HCT116 (cell line): ENCODE data around the gene C4BPB. TPM values are rescaled to one million over a fixed set of nuclear protein-coding genes. Genes with fewer than 3 reads are reported as not detected.

Experiments used
- ATAC-seq: fragments of 200-7000 bp; cut with Tn5 transposase; 2 replicates; pipeline ENCODE4 v1.9.1; 2020; ENCODE audit warnings: mild to moderate bottlenecking, moderate library complexity
- BruUV-seq: library from RNA; stranded (reverse); fragments of 400-500 nt; replicated peaks from 2 replicates; lab custom pipeline; 2021; lab: Mats Ljungman, UMichigan
- CTCF ChIA-PET: fragments of 300-600 bp; sonication (Branson Sonifier 250); formaldehyde crosslinking; loops from one replicate; lab custom pipeline; 2021; ENCODE audit warnings: antibody characterized with exemption; lab: Charles Lee
- POLR2A ChIA-PET: fragments of 300-600, 350-600 bp; sonication (Branson Sonifier 250); formaldehyde crosslinking; loops from one replicate; lab custom pipeline; 2021; ENCODE audit warnings: antibody characterized with exemption; lab: Charles Lee
- RAD21 ChIA-PET, 2 experiments: fragments of 300-600 bp; sonication (Branson Sonifier 250); formaldehyde crosslinking; loops; one replicate each; lab custom pipeline; 2023; ENCODE audit warnings: low total read pairs in 2 of 2; ENCODE audit not compliant: uncharacterized antibody in 2 of 2, unreplicated experiment in 2 of 2, low non-redundant PET in 1 of 2; lab: Charles Lee
- DNase-seq: peaks from one replicate; pipeline ENCODE4 v3.0.0-alpha.2; 2010; ENCODE audit warnings: low read depth, low spot score
- H2AFZ ChIP-seq: fragments of 200-600 bp; shearing (Covaris generic), sonication (generic); 2 replicates; pipeline ENCODE4 v1.6.1; 2017; ENCODE audit warnings: low read depth, mixed run types, mixed read lengths, antibody characterized with exemption, low read length; ENCODE audit not compliant: poor library complexity, severe bottlenecking
- H3K27ac ChIP-seq: 2 replicates; pipeline ENCODE4 v1.5.1; 2012; ENCODE audit warnings: low read depth, low read length
- H3K27me3 ChIP-seq: fragments of 200-600 bp; sonication (generic); 2 replicates; pipeline ENCODE4 v1.6.1; 2016; ENCODE audit warnings: mixed run types, low read length, mixed read lengths; ENCODE audit not compliant: insufficient read depth
- H3K36me3 ChIP-seq, 2 experiments: fragments of 200-500 bp in 1 of 2; fragments of 200-600 bp in 1 of 2; sonication (Bioruptor generic) in 1 of 2; sonication (generic) in 1 of 2; 2 replicates each; pipeline versions ENCODE4 v1.5.1 to v1.6.1; 2014 to 2016; ENCODE audit warnings: low read length in 2 of 2, inconsistent platforms in 1 of 2, mixed read lengths in 1 of 2, mixed run types in 1 of 2; ENCODE audit not compliant: insufficient read depth in 2 of 2, control insufficient read depth in 1 of 2
- H3K4me1 ChIP-seq, 2 experiments: fragments of 200-600 bp in 1 of 2; sonication (generic) in 1 of 2; 2 replicates each; pipeline versions ENCODE4 v1.5.1 to v1.6.1; 2012 to 2017; ENCODE audit warnings: low read length in 2 of 2, inconsistent platforms in 1 of 2, mild to moderate bottlenecking in 1 of 2, mixed read lengths in 1 of 2, mixed run types in 1 of 2, moderate library complexity in 1 of 2; ENCODE audit not compliant: insufficient read depth in 2 of 2, control insufficient read depth in 1 of 2
- H3K4me2 ChIP-seq: fragments of 200-600 bp; sonication (generic); 2 replicates; pipeline ENCODE4 v1.6.1; 2017; ENCODE audit warnings: mixed run types, low read length, mixed read lengths
- H3K4me3 ChIP-seq, 2 experiments: fragments of 200-600 bp in 1 of 2; sonication (generic) in 1 of 2; replicated peaks in 1 of 2; 2 replicates each; pipeline ENCODE4 v1.5.1; 2011 to 2016; ENCODE audit warnings: low read length in 2 of 2, control low read depth in 1 of 2, low read depth in 1 of 2, mild to moderate bottlenecking in 1 of 2, mixed read lengths in 1 of 2, mixed run types in 1 of 2
- H3K79me2 ChIP-seq: fragments of 200-600 bp; sonication (generic); 2 replicates; pipeline ENCODE4 v1.6.1; 2017; ENCODE audit warnings: mild to moderate bottlenecking, mixed run types, low read length, moderate library complexity, mixed read lengths; ENCODE audit not compliant: insufficient read depth
- H3K9ac ChIP-seq: fragments of 200-600 bp; sonication (generic); 2 replicates; pipeline ENCODE4 v1.6.1; 2016; ENCODE audit warnings: low read length, mixed read lengths
- H3K9me2 ChIP-seq: fragments of 200-600 bp; sonication (generic), shearing (Covaris generic); 2 replicates; pipeline ENCODE4 v1.6.1; 2017; ENCODE audit warnings: mixed run types, mild to moderate bottlenecking, moderate library complexity; ENCODE audit not compliant: insufficient read depth
- H3K9me3 ChIP-seq, 2 experiments: fragments of 200-500 bp in 1 of 2; fragments of 200-600 bp in 1 of 2; sonication (Bioruptor generic) in 1 of 2; sonication (generic) in 1 of 2; 2 replicates each; pipeline ENCODE4 v1.6.1; 2014 to 2017; ENCODE audit warnings: low read length in 2 of 2, mixed read lengths in 2 of 2, inconsistent platforms in 1 of 2, low read depth in 1 of 2, mild to moderate bottlenecking in 1 of 2, mixed run types in 1 of 2, moderate library complexity in 1 of 2; ENCODE audit not compliant: control insufficient read depth in 1 of 2, insufficient read depth in 1 of 2
- H4K20me1 ChIP-seq: fragments of 200-600 bp; sonication (generic), shearing (Covaris generic); 2 replicates; pipeline ENCODE4 v1.6.1; 2017; ENCODE audit warnings: mixed run types, mild to moderate bottlenecking, moderate library complexity; ENCODE audit not compliant: insufficient read depth
- CEBPB ChIP-seq: IDR thresholded peaks from 2 replicates; pipeline ENCODE4 v1.6.1; 2012; ENCODE audit warnings: low read depth
- EGR1 ChIP-seq: IDR thresholded peaks from 2 replicates; pipeline ENCODE4 v1.6.1; 2012; ENCODE audit warnings: low read depth
- ELF1 ChIP-seq: IDR thresholded peaks from 2 replicates; pipeline ENCODE4 v1.6.1; 2012; ENCODE audit warnings: low read depth, borderline replicate concordance
- POLR2AphosphoS5 ChIP-seq: IDR thresholded peaks from 2 replicates; pipeline ENCODE4 v1.6.1; 2011; ENCODE audit warnings: mild to moderate bottlenecking, low read depth, low read length, moderate library complexity
- RAD21 ChIP-seq: IDR thresholded peaks from 2 replicates; pipeline ENCODE4 v1.6.1; 2012; ENCODE audit warnings: low read depth, mild to moderate bottlenecking
- SRF ChIP-seq: IDR thresholded peaks from 2 replicates; pipeline ENCODE4 v1.6.1; 2012; ENCODE audit warnings: low read depth
- TCF7L2 ChIP-seq: IDR thresholded peaks from 2 replicates; pipeline ENCODE4 v1.7.0; 2011; ENCODE audit warnings: borderline replicate concordance, inconsistent platforms; ENCODE audit not compliant: insufficient read depth, insufficient read length; ENCODE audit errors: extremely low read depth
- ZFX ChIP-seq: fragments of 450-650 bp; IDR thresholded peaks from 2 replicates; pipeline ENCODE4 v1.6.1; 2017
- intact Hi-C: fragments of 100-400 bp; cut with micrococcal nuclease; formaldehyde crosslinking; loops from 2 replicates; pipeline ENCODE4 v1.10.0; 2022
- total RNA-seq: library from RNA; stranded (reverse); gene quantifications from one replicate; pipeline ENCODE4 v1.2.1, GENCODE V29; 2021; ENCODE audit not compliant: unreplicated experiment
- TF ChIP-seq, protein P1 (sequence below): IDR thresholded peaks from 2 replicates; pipeline ENCODE4 v1.6.1; 2012
- TF ChIP-seq, protein P2 (sequence below): IDR thresholded peaks from 2 replicates; pipeline ENCODE4 v1.6.1; 2012
- TF ChIP-seq, protein P3 (sequence below), 3 experiments: fragments of 200-600 bp in 1 of 3; sonication (generic) in 1 of 3; IDR thresholded peaks in 2 of 3; conservative IDR thresholded peaks in 1 of 3; 2 replicates each; pipeline ENCODE4 v1.5.1; 2012 to 2017; ENCODE audit warnings: low read depth in 2 of 3, low read length in 2 of 3, antibody characterized with exemption in 1 of 3, borderline replicate concordance in 1 of 3, control low read depth in 1 of 3, mild to moderate bottlenecking in 1 of 3, mixed read lengths in 1 of 3, mixed run types in 1 of 3, moderate library complexity in 1 of 3; ENCODE audit not compliant: insufficient read depth in 1 of 3

C4BPB gene
- total RNA-seq, 1 experiment from 2014 or later = not detected

DNA sequence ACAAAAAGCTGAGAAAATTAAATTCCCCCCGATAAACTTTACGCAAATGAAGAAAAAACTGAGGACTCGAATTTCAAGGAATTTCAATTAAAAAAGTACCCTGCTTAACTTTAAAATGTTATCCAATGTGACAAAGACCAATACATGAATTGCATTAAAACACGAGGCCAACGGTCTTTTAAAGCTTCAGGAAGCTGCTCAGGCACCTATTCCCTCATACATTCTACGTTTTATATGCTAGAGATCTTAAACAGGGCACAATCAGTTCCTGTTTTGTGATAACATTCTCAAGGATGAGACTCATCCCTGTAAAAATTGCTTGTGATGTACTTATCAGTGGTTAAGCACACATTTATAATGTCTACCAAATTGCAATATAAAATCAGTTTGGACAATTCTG is 40.6 kb upstream of the C4BPB start:
- Histone ChIP-seq H3K36me3 (peaks cover 14 to 30% of the 10 kb centered on the region in 2 experiments), H3K9me3 (no peaks in the 10 kb centered on the region), H3K79me2 (peaks cover 74% of the 10 kb centered on the region), H3K4me1 (peaks cover 11 to 24% of the 10 kb centered on the region in 2 experiments), H3K4me3 (no peak overlapping the region), H2AFZ (no peak overlapping the region), H3K4me2 (no peak overlapping the region), H3K27me3 (no peaks in the 10 kb centered on the region), H3K9me2 (no peaks in the 10 kb centered on the region), H3K27ac (no peak overlapping the region), H4K20me1 (peaks cover 8% of the 10 kb centered on the region; the same call in 1 of the 2 replicates), H3K9ac (no peak overlapping the region)
- TF ChIP-seq POLR2AphosphoS5 = no peak
- no peak for TF ChIP-seq CEBPB
- TF ChIP-seq, protein P1, sequence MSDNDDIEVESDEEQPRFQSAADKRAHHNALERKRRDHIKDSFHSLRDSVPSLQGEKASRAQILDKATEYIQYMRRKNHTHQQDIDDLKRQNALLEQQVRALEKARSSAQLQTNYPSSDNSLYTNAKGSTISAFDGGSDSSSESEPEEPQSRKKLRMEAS = no peak
- no peak for TF ChIP-seq ELF1
- no peak for TF ChIP-seq EGR1
- TF ChIP-seq ZFX = no peak
- TF ChIP-seq SRF = no peak
- TF ChIP-seq TCF7L2 = no peak
- TF ChIP-seq, protein P2, sequence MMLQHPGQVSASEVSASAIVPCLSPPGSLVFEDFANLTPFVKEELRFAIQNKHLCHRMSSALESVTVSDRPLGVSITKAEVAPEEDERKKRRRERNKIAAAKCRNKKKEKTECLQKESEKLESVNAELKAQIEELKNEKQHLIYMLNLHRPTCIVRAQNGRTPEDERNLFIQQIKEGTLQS = no peak
- TF ChIP-seq RAD21 = no peak
- intact Hi-C loops = no loop called here
- no TSS peak for BruUV-seq
- POLR2A ChIA-PET = no interaction called here
- CTCF ChIA-PET = no interaction called here
- no peak for DNase-seq
- RAD21 ChIA-PET = no interaction called here
- ATAC-seq = no peak

DNA sequence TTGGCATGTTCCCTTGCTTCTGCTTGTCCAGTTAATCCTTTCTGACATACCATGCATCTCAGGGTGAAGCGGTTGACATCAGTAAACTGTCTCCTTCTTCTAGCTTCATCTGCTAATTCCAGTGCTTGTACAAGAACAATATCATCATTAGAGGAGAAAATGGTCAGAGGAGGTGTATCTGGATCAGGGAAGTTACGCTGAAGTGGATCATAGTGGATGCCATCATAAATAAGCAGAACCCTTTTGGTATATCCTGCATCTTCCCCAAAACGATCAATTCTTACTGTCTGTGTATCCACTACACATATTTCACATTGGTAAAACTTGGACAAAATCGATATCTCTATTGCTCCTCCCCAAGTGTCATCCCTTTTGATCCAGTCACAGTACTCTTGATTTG is 39.6 kb upstream of the C4BPB start:
- Histone ChIP-seq H3K79me2 (peaks cover 67% of the 10 kb centered on the region), H3K36me3 (peaks cover 14 to 30% of the 10 kb centered on the region in 2 experiments), H2AFZ (no peak overlapping the region), H3K27me3 (no peaks in the 10 kb centered on the region), H3K4me1 (peaks cover 11 to 29% of the 10 kb centered on the region in 2 experiments), H3K27ac (no peak overlapping the region), H3K9ac (peak overlapping the region; percentile 96; the same call in 1 of the 2 replicates), H3K9me2 (no peaks in the 10 kb centered on the region), H3K4me2 (peak overlapping the region; percentile 73), H3K4me3 (peak overlapping the region; percentile 88 to 90; a peak in 3 of 4 replicates), H3K9me3 (no peaks in the 10 kb centered on the region), H4K20me1 (peaks cover 8% of the 10 kb centered on the region; the same call in 1 of the 2 replicates)
- BruUV-seq = no TSS peak
- POLR2A ChIA-PET = no interaction called here
- no peak for ATAC-seq
- CTCF ChIA-PET = interaction anchor here (1.1 kb wide), 1 partner anchor 27 kb away, joined by 4 read pairs; no protein-coding TSS in a partner anchor
- DNase-seq = no peak
- intact Hi-C loops = no loop called here
- TF ChIP-seq, protein P3, sequence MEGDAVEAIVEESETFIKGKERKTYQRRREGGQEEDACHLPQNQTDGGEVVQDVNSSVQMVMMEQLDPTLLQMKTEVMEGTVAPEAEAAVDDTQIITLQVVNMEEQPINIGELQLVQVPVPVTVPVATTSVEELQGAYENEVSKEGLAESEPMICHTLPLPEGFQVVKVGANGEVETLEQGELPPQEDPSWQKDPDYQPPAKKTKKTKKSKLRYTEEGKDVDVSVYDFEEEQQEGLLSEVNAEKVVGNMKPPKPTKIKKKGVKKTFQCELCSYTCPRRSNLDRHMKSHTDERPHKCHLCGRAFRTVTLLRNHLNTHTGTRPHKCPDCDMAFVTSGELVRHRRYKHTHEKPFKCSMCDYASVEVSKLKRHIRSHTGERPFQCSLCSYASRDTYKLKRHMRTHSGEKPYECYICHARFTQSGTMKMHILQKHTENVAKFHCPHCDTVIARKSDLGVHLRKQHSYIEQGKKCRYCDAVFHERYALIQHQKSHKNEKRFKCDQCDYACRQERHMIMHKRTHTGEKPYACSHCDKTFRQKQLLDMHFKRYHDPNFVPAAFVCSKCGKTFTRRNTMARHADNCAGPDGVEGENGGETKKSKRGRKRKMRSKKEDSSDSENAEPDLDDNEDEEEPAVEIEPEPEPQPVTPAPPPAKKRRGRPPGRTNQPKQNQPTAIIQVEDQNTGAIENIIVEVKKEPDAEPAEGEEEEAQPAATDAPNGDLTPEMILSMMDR (IDR thresholded peaks at IDR 0.05 in 2 of 3, conservative IDR thresholded peaks at IDR 0.05 in 1 of 3; ENCODE audit: borderline replicate concordance in 1 of 3, insufficient read depth in 1 of 3, low read depth in 2 of 3, low read length in 2 of 3) = no peak
- RAD21 ChIA-PET = no interaction called here
